ENCODE measurements around the gene MIS12. TPM values are rescaled to one million over a fixed set of nuclear protein-coding genes. Genes with fewer than 3 reads are reported as not detected.

MIS12 gene, protein sequence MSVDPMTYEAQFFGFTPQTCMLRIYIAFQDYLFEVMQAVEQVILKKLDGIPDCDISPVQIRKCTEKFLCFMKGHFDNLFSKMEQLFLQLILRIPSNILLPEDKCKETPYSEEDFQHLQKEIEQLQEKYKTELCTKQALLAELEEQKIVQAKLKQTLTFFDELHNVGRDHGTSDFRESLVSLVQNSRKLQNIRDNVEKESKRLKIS
- total RNA-seq (33.2 and 41.1 TPM in 2 replicates), polyA plus RNA-seq (20.9 and 29.0 TPM in 2 replicates), polyA minus RNA-seq (8.8 and 16.0 TPM in 2 replicates)
- 28.8 TPM for total RNA-seq (2013)

DNA sequence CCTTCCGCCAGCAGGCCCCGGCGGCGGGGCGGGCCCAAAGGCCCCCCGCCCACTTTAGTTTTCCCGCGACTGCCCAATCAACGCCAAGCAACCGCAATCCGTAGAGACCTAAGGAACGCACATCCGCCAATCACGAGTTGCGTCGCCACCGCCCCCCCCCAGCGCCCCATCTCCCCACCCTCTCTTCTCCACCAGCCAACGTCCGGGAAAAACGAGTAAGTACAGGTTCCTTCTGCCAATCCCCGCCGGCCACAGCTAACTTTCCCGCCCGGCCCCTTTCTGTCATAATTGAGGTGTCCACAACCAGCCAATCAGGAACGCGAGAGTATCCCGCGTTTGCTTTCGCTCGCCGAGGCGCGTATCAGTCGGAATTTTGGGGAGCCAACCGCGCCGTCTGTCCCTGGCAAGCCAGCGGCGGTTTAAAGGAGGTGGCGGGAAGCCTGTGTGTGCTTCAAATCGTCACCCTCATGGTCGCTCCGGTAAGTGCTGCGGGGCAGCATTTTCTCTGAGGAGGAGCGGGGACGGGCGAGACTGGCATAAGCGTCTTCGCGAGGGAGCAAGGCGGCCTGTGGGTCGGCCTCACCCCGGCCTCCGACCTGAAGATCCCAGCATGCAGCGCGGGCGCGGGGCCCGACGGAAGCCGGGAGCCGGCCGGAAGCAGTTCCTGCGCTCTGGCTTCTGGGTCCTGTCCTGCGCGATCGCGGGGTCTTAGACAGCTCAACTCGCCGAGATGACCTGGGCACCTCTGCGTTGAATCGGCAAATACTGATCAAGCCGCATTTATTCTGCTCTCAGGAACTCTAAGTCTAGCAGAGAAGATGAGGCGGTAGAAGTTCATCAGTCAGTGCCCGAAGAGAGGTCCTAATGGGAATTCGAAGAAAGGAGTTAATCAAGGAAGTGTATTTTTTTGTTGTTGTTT is at the start of gene MIS12:
Gene MIS12, plus strand, starts transcription at position 361 of the 919 bp plus-strand sequence. CDS start 2,297 bp downstream, outside the sequence.
- peak; percentile 90 for ATAC-seq (ENCODE audit: low read depth)
- Mint-ChIP-seq H3K4me1 (peaks cover 42% of the 10 kb centered on the region), H3K4me3 (peak within 1 kb of the TSS; percentile 94), H3K27me3 (no peaks in the 10 kb centered on the region), H3K27ac (peak within 1 kb of the TSS; percentile 97), H3K9me3 (ENCODE audit: insufficient read depth) (no peaks in the 10 kb centered on the region)
- Histone ChIP-seq H2AFZ (ENCODE audit: insufficient read depth, low read depth, low read length, poor library complexity, severe bottlenecking) (peak within 1 kb of the TSS; percentile 99), H3K4me3 (ENCODE audit: control extremely low read depth in 1 of 5, extremely low read depth in 1 of 5, insufficient read depth in 1 of 5, low read depth in 2 of 5, low read length in 4 of 5) (peak within 1 kb of the TSS; percentile 90 to 99 (median 92)), H3K4me2 (replicated peaks; ENCODE audit: low read depth, low read length, poor library complexity, severe bottlenecking) (peak within 1 kb of the TSS; percentile 95), H3K36me3 (replicated peaks in 1 of 2; ENCODE audit: control extremely low read depth in 1 of 2, control insufficient read depth in 1 of 2, extremely low read depth in 1 of 2, insufficient read depth in 2 of 2, low read length in 1 of 2) (peaks cover 12 to 55% of the 10 kb centered on the region in 2 experiments), H3K79me2 (ENCODE audit: control insufficient read depth, insufficient read depth, low read length) (peaks cover 45% of the 10 kb centered on the region), H4K20me1 (ENCODE audit: control insufficient read depth, insufficient read depth, low read length, poor library complexity, severe bottlenecking) (peaks cover 7% of the 10 kb centered on the region), H3K27ac (ENCODE audit: low read length in 2 of 2) (peak within 1 kb of the TSS; percentile 99 to 100), H3K9ac (ENCODE audit: low read length) (peak within 1 kb of the TSS; percentile 91), H3K27me3 (replicated peaks in 1 of 4; ENCODE audit: control extremely low read depth in 1 of 4, control insufficient read depth in 3 of 4, insufficient read depth in 4 of 4, low read length in 3 of 4) (no peaks in the 10 kb centered on the region), H3K4me1 (ENCODE audit: control insufficient read depth in 2 of 2, insufficient read depth in 2 of 2, low read length in 2 of 2) (peaks cover 17 to 26% of the 10 kb centered on the region in 2 donors), H3K9me3 (ENCODE audit: control extremely low read depth in 1 of 3, control insufficient read depth in 2 of 3, insufficient read depth in 1 of 3, low read length in 2 of 3) (no peaks in the 10 kb centered on the region)
- intact Hi-C loops (cut with micrococcal nuclease): loop anchor here (1.0 to 10.0 kb wide), 7 partner anchors 14 to 1951 kb away; partner anchors contain the start of genes C17orf100, C1QBP, FGF11 and MED31
- under 1% methylated on average over 68 of the region's 77 CpGs for WGBS (ENCODE audit: insufficient coverage)
- TF ChIP-seq EZH2 (IDR thresholded peaks at IDR 0.05; ENCODE audit: borderline replicate concordance, insufficient read depth, low read depth, low read length, poor library complexity, severe bottlenecking) (no peak), CTCF (IDR thresholded peaks at IDR 0.05) (no peak)
- peak; percentile 98 for DNase-seq
- POLR2A ChIA-PET: interaction anchor here (0.6 to 2.1 kb wide), 9 partner anchors 14 to 952 kb away, joined by 3 to 14 read pairs (median 6); partner anchors contain the start of genes DHX33, NUP88 and RPAIN
- CTCF ChIA-PET: interaction anchor here (1.0 kb wide), 1 partner anchor 14 kb away, joined by 3 read pairs; a partner anchor contains a TSS

All from B cell (primary cell).